Kidney epithelial cell (primary cell): ENCODE data around the gene C1R. TPM values are rescaled to one million over a fixed set of nuclear protein-coding genes. Genes with fewer than 3 reads are reported as not detected.

ENCODE experiments used
- DNase-seq: peaks from one replicate; pipeline ENCODE4 v3.0.0-alpha.2; 2010; ENCODE audit warnings: low read depth
- H3K27me3 ChIP-seq: 2 replicates; pipeline ENCODE4 v1.6.0; 2011; ENCODE audit warnings: low read length; ENCODE audit not compliant: control insufficient read depth, insufficient read depth
- H3K36me3 ChIP-seq: 2 replicates; pipeline ENCODE4 v1.5.1; 2011; ENCODE audit warnings: low read length; ENCODE audit not compliant: control insufficient read depth, insufficient read depth
- H3K4me3 ChIP-seq: 2 replicates; pipeline ENCODE4 v1.5.1; 2011; ENCODE audit warnings: low read depth, mild to moderate bottlenecking, control low read depth, low read length
- total RNA-seq: library from RNA; depleted of rRNA; stranded (reverse); fragments of >200 nt; gene quantifications from 2 replicates; pipeline ENCODE4 v1.2.3, GENCODE V29; 2015
- TF ChIP-seq, protein P1 (sequence below): IDR thresholded peaks from 2 replicates; pipeline ENCODE4 v1.5.1; 2011; ENCODE audit warnings: mild to moderate bottlenecking, moderate library complexity, low read length, control low read depth, inconsistent platforms; ENCODE audit not compliant: insufficient read depth, poor library complexity, severe bottlenecking

Gene C1R
- total RNA-seq, 1 donor from 2014 or later: 13.5 TPM

DNA sequence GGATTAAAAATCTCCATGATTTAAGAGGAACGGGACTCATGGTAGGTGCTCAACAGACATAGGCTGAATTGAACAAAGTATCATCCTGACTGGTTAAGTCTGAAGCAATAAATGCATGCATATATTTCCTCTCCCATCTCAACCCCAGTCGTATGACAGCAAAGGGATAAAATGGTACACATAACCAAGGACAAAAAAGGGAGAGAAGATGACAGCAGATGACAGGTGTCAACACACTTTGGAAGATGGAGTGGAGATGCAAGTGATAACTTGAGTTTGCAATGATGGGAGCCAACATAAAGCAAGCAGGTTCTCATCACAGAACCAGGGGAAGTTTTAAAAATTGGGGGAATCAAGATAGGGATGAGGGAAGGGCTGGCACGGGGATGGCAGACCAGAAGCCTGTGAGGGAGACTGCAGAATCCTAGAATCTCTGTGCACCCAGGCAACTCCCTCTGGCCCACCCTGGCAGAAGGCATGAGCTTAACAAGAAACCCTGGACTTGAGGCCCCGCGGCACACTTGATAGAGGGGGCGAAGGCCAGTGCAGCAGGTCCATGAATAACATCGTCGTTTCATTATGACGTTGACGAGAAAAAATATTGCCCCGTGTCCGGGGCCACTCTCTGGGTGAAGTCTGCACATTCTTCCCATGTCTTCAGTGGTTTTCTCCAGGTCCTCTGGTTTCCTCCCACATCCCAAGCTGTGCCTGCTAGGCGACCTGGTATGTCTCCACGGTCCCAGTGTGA lies 11.8 kb upstream of the C1R start:
- Histone ChIP-seq H3K4me3 (no peak overlapping the region), H3K27me3 (no peaks in the 10 kb centered on the region), H3K36me3 (peaks cover 2% of the 10 kb centered on the region)
- no peak for DNase-seq
- TF ChIP-seq, protein P1, sequence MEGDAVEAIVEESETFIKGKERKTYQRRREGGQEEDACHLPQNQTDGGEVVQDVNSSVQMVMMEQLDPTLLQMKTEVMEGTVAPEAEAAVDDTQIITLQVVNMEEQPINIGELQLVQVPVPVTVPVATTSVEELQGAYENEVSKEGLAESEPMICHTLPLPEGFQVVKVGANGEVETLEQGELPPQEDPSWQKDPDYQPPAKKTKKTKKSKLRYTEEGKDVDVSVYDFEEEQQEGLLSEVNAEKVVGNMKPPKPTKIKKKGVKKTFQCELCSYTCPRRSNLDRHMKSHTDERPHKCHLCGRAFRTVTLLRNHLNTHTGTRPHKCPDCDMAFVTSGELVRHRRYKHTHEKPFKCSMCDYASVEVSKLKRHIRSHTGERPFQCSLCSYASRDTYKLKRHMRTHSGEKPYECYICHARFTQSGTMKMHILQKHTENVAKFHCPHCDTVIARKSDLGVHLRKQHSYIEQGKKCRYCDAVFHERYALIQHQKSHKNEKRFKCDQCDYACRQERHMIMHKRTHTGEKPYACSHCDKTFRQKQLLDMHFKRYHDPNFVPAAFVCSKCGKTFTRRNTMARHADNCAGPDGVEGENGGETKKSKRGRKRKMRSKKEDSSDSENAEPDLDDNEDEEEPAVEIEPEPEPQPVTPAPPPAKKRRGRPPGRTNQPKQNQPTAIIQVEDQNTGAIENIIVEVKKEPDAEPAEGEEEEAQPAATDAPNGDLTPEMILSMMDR: no peak

DNA sequence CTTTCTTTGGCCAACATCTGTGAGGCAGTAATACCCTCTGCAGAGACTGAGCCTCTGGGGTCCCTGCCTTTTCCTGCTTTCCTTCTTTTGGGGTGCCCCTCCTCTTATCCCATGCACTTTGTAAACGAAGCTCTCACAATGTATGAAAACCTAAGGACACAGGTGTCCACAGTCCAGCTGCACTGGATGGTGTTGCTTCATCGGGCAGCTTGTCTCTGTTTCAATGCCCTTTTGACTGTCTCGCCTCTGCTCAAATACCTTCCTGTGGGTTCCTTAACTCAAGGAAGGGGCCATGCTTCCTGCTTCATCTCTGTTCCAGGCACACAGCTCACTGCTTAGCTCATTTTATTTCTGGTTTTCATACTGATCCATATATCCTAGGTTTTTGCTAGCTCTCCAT lies 10.3 kb upstream of the C1R start:
- DNase-seq: no peak
- Histone ChIP-seq H3K27me3 (no peaks in the 10 kb centered on the region), H3K4me3 (no peak overlapping the region), H3K36me3 (peaks cover 2% of the 10 kb centered on the region)
- TF ChIP-seq, protein P1: no peak

DNA sequence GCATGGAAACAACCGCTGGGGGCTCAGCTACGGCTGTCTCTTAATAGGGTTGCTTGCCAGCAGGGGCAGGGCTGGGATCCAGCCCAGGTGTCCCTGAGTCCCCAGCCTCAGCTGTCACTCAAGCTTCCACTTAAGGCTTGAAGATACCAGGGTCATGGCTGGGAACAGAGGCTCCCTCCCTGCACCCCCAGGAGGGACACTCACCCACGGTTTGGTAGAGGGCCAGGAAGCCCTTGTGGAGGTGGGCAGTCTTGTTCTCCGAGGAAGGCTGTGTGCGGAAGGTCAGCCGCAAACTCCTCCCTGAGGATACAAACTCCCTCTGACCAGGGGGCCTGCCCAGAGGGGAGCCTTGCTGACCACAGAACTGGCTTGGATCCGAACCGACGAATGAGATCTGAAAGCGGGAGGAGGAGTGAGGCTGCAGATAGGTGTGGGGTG lies 9.5 kb upstream of the C1R start:
- Histone ChIP-seq H3K27me3 (no peaks in the 10 kb centered on the region), H3K4me3 (no peak overlapping the region), H3K36me3 (peaks cover 2% of the 10 kb centered on the region)
- TF ChIP-seq, protein P1: no peak
- DNase-seq: no peak

DNA sequence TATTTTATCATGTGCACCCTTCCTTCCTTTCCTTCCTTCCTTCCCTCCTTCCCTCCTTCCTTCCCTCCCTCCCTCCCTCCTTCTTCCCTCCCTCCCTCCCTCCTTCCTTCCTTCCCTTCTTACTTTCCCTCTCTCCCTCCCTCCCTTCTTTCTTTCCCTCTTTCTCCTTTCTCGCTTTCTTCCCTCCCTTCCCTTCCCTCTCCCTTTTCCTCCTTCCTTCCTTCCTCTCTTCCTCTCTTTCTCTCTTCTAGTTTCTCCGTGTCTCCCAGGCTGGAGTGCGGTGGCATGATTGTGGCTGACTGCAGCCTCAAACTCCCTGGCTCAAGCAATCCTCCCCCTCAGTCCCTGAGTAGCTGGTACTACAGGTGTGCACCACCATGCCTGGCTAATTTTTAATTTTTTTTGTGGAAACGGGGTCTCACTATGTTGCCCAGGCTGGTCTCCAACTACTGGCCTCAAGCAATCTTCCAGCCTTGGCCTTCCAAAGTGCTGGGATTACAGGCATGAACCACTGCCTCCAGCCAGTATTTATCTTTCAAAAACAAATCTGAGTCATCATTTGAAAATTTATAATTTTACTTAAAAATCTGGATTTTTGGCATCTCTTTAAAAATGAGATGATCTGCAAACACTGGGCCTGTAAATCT lies 8.9 kb upstream of the C1R start:
- H3K4me3 ChIP-seq: no peak overlapping the region
- H3K27me3 ChIP-seq: no peaks in the 10 kb centered on the region
- no peak for DNase-seq
- peaks cover 2% of the 10 kb centered on the region for H3K36me3 ChIP-seq
- TF ChIP-seq, protein P1: no peak

DNA sequence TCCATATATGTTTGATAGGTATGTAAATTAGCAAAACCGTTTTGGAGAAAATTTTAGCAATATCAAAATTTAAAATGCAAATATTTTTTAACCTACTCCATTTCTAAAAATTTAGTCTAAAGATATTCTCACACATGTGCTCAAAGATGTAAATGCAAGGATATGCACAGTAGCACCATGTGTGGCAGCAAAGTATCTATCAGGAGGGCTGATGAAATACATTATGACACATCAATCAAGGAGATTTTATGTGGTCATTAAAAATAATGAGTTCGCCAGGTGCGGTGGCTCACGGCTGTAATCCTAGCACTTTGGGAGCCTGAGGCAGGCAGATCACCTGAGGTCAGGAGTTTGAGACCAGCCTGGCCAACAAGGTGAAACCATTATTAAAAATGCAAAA lies 8.0 kb upstream of the C1R start:
- Histone ChIP-seq H3K36me3 (peaks cover 2% of the 10 kb centered on the region), H3K4me3 (no peak overlapping the region), H3K27me3 (no peaks in the 10 kb centered on the region)
- no peak for DNase-seq
- TF ChIP-seq, protein P1: no peak
